HCT116 (cell line): Measurements from ENCODE around the gene KCNN4. TPM values are rescaled to one million over a fixed set of nuclear protein-coding genes. Genes with fewer than 3 reads are reported as not detected.

Experiments used
- ATAC-seq: fragments of 200-7000 bp; cut with Tn5 transposase; 2 replicates; pipeline ENCODE4 v1.9.1; 2020; ENCODE audit warnings: mild to moderate bottlenecking, moderate library complexity
- BruUV-seq: library from RNA; stranded (reverse); fragments of 400-500 nt; replicated peaks from 2 replicates; lab custom pipeline; 2021; lab: Mats Ljungman, UMichigan
- CTCF ChIA-PET: fragments of 300-600 bp; sonication (Branson Sonifier 250); formaldehyde crosslinking; loops from one replicate; lab custom pipeline; 2021; ENCODE audit warnings: antibody characterized with exemption; lab: Charles Lee
- POLR2A ChIA-PET: fragments of 300-600, 350-600 bp; sonication (Branson Sonifier 250); formaldehyde crosslinking; loops from one replicate; lab custom pipeline; 2021; ENCODE audit warnings: antibody characterized with exemption; lab: Charles Lee
- RAD21 ChIA-PET, 2 experiments: fragments of 300-600 bp; sonication (Branson Sonifier 250); formaldehyde crosslinking; loops; one replicate each; lab custom pipeline; 2023; ENCODE audit warnings: low total read pairs in 2 of 2; ENCODE audit not compliant: uncharacterized antibody in 2 of 2, unreplicated experiment in 2 of 2, low non-redundant PET in 1 of 2; lab: Charles Lee
- DNase-seq: peaks from one replicate; pipeline ENCODE4 v3.0.0-alpha.2; 2010; ENCODE audit warnings: low read depth, low spot score
- H2AFZ ChIP-seq: fragments of 200-600 bp; shearing (Covaris generic), sonication (generic); 2 replicates; pipeline ENCODE4 v1.6.1; 2017; ENCODE audit warnings: low read depth, mixed run types, mixed read lengths, antibody characterized with exemption, low read length; ENCODE audit not compliant: poor library complexity, severe bottlenecking
- H3K27ac ChIP-seq: 2 replicates; pipeline ENCODE4 v1.5.1; 2012; ENCODE audit warnings: low read depth, low read length
- H3K27me3 ChIP-seq: fragments of 200-600 bp; sonication (generic); 2 replicates; pipeline ENCODE4 v1.6.1; 2016; ENCODE audit warnings: mixed run types, low read length, mixed read lengths; ENCODE audit not compliant: insufficient read depth
- H3K36me3 ChIP-seq, 2 experiments: fragments of 200-500 bp in 1 of 2; fragments of 200-600 bp in 1 of 2; sonication (Bioruptor generic) in 1 of 2; sonication (generic) in 1 of 2; 2 replicates each; pipeline versions ENCODE4 v1.5.1 to v1.6.1; 2014 to 2016; ENCODE audit warnings: low read length in 2 of 2, inconsistent platforms in 1 of 2, mixed read lengths in 1 of 2, mixed run types in 1 of 2; ENCODE audit not compliant: insufficient read depth in 2 of 2, control insufficient read depth in 1 of 2
- H3K4me1 ChIP-seq, 2 experiments: fragments of 200-600 bp in 1 of 2; sonication (generic) in 1 of 2; 2 replicates each; pipeline versions ENCODE4 v1.5.1 to v1.6.1; 2012 to 2017; ENCODE audit warnings: low read length in 2 of 2, inconsistent platforms in 1 of 2, mild to moderate bottlenecking in 1 of 2, mixed read lengths in 1 of 2, mixed run types in 1 of 2, moderate library complexity in 1 of 2; ENCODE audit not compliant: insufficient read depth in 2 of 2, control insufficient read depth in 1 of 2
- H3K4me2 ChIP-seq: fragments of 200-600 bp; sonication (generic); 2 replicates; pipeline ENCODE4 v1.6.1; 2017; ENCODE audit warnings: mixed run types, low read length, mixed read lengths
- H3K4me3 ChIP-seq, 2 experiments: fragments of 200-600 bp in 1 of 2; sonication (generic) in 1 of 2; replicated peaks in 1 of 2; 2 replicates each; pipeline ENCODE4 v1.5.1; 2011 to 2016; ENCODE audit warnings: low read length in 2 of 2, control low read depth in 1 of 2, low read depth in 1 of 2, mild to moderate bottlenecking in 1 of 2, mixed read lengths in 1 of 2, mixed run types in 1 of 2
- H3K79me2 ChIP-seq: fragments of 200-600 bp; sonication (generic); 2 replicates; pipeline ENCODE4 v1.6.1; 2017; ENCODE audit warnings: mild to moderate bottlenecking, mixed run types, low read length, moderate library complexity, mixed read lengths; ENCODE audit not compliant: insufficient read depth
- H3K9ac ChIP-seq: fragments of 200-600 bp; sonication (generic); 2 replicates; pipeline ENCODE4 v1.6.1; 2016; ENCODE audit warnings: low read length, mixed read lengths
- H3K9me2 ChIP-seq: fragments of 200-600 bp; sonication (generic), shearing (Covaris generic); 2 replicates; pipeline ENCODE4 v1.6.1; 2017; ENCODE audit warnings: mixed run types, mild to moderate bottlenecking, moderate library complexity; ENCODE audit not compliant: insufficient read depth
- H3K9me3 ChIP-seq, 2 experiments: fragments of 200-500 bp in 1 of 2; fragments of 200-600 bp in 1 of 2; sonication (Bioruptor generic) in 1 of 2; sonication (generic) in 1 of 2; 2 replicates each; pipeline ENCODE4 v1.6.1; 2014 to 2017; ENCODE audit warnings: low read length in 2 of 2, mixed read lengths in 2 of 2, inconsistent platforms in 1 of 2, low read depth in 1 of 2, mild to moderate bottlenecking in 1 of 2, mixed run types in 1 of 2, moderate library complexity in 1 of 2; ENCODE audit not compliant: control insufficient read depth in 1 of 2, insufficient read depth in 1 of 2
- H4K20me1 ChIP-seq: fragments of 200-600 bp; sonication (generic), shearing (Covaris generic); 2 replicates; pipeline ENCODE4 v1.6.1; 2017; ENCODE audit warnings: mixed run types, mild to moderate bottlenecking, moderate library complexity; ENCODE audit not compliant: insufficient read depth
- ATF3 ChIP-seq: IDR thresholded peaks from 2 replicates; pipeline ENCODE4 v1.6.1; 2012
- CBX3 ChIP-seq: IDR thresholded peaks from 2 replicates; pipeline ENCODE4 v1.6.1; 2012; ENCODE audit warnings: low read depth
- CEBPB ChIP-seq: IDR thresholded peaks from 2 replicates; pipeline ENCODE4 v1.6.1; 2012; ENCODE audit warnings: low read depth
- CTCF ChIP-seq, 3 experiments: fragments of 200-600 bp in 1 of 3; sonication (generic) in 1 of 3; IDR thresholded peaks in 2 of 3; conservative IDR thresholded peaks in 1 of 3; 2 replicates each; pipeline ENCODE4 v1.5.1; 2012 to 2017; ENCODE audit warnings: low read depth in 2 of 3, low read length in 2 of 3, antibody characterized with exemption in 1 of 3, borderline replicate concordance in 1 of 3, control low read depth in 1 of 3, mild to moderate bottlenecking in 1 of 3, mixed read lengths in 1 of 3, mixed run types in 1 of 3, moderate library complexity in 1 of 3; ENCODE audit not compliant: insufficient read depth in 1 of 3
- EGR1 ChIP-seq: IDR thresholded peaks from 2 replicates; pipeline ENCODE4 v1.6.1; 2012; ENCODE audit warnings: low read depth
- ELF1 ChIP-seq: IDR thresholded peaks from 2 replicates; pipeline ENCODE4 v1.6.1; 2012; ENCODE audit warnings: low read depth, borderline replicate concordance
- EZH2 ChIP-seq: fragments of 200-600 bp; sonication (generic); IDR thresholded peaks from 2 replicates; pipeline ENCODE4 v1.6.1; 2017; ENCODE audit warnings: antibody characterized with exemption, mixed run types
- EZH2phosphoT487 ChIP-seq: fragments of 200-600 bp; IDR thresholded peaks from 2 replicates; pipeline ENCODE4 v1.6.1; 2018; ENCODE audit warnings: antibody characterized with exemption, borderline replicate concordance
- FOSL1 ChIP-seq: IDR thresholded peaks from 2 replicates; pipeline ENCODE4 v1.6.1; 2012; ENCODE audit warnings: low read depth
- JUND ChIP-seq: IDR thresholded peaks from 2 replicates; pipeline ENCODE4 v1.6.1; 2012
- POLR2AphosphoS5 ChIP-seq: IDR thresholded peaks from 2 replicates; pipeline ENCODE4 v1.6.1; 2011; ENCODE audit warnings: mild to moderate bottlenecking, low read depth, low read length, moderate library complexity
- REST ChIP-seq: IDR thresholded peaks from 2 replicates; pipeline ENCODE4 v1.6.1; 2012; ENCODE audit warnings: low read depth
- SP1 ChIP-seq: IDR thresholded peaks from 2 replicates; pipeline ENCODE4 v1.6.1; 2012; ENCODE audit warnings: low read depth
- SRF ChIP-seq: IDR thresholded peaks from 2 replicates; pipeline ENCODE4 v1.6.1; 2012; ENCODE audit warnings: low read depth
- ZBTB33 ChIP-seq: IDR thresholded peaks from 2 replicates; pipeline ENCODE4 v1.6.1; 2011; ENCODE audit warnings: mild to moderate bottlenecking, low read length, moderate library complexity; ENCODE audit not compliant: insufficient replicate concordance; ENCODE audit errors: extremely low read depth
- ZNF274 ChIP-seq: fragments of 200-500 bp; sonication (Bioruptor generic); IDR thresholded peaks from 2 replicates; pipeline ENCODE4 v1.6.1; 2014; ENCODE audit warnings: mild to moderate bottlenecking, low read depth, low read length, inconsistent platforms
- intact Hi-C: fragments of 100-400 bp; cut with micrococcal nuclease; formaldehyde crosslinking; loops from 2 replicates; pipeline ENCODE4 v1.10.0; 2022
- total RNA-seq: library from RNA; stranded (reverse); gene quantifications from one replicate; pipeline ENCODE4 v1.2.1, GENCODE V29; 2021; ENCODE audit not compliant: unreplicated experiment

Gene KCNN4
- total RNA-seq, 1 experiment from 2014 or later, result 72.9 TPM

GRCh38 chr19:43804432-43804831 lies 23.7 kb upstream of the KCNN4 start:
- H3K4me2 ChIP-seq, result no peak overlapping the region
- H4K20me1 ChIP-seq, result no peaks in the 10 kb centered on the region
- H3K9me2 ChIP-seq, result no peaks in the 10 kb centered on the region
- peaks cover 7 to 12% of the 10 kb centered on the region in 2 experiments for H3K4me1 ChIP-seq
- TF ChIP-seq SRF, result no peak
- TF ChIP-seq ATF3, result no peak
- TF ChIP-seq REST, result no peak
- no peak for TF ChIP-seq FOSL1
- TF ChIP-seq CTCF (IDR thresholded peaks at IDR 0.05 in 2 of 3, conservative IDR thresholded peaks at IDR 0.05 in 1 of 3; ENCODE audit: borderline replicate concordance in 1 of 3, insufficient read depth in 1 of 3, low read depth in 2 of 3, low read length in 2 of 3), result no peak
- TF ChIP-seq CEBPB, result no peak
- TF ChIP-seq ELF1, result no peak
- no peak for TF ChIP-seq EGR1
- no peak for TF ChIP-seq POLR2AphosphoS5
- no peak for TF ChIP-seq ZNF274
- TF ChIP-seq EZH2phosphoT487, result no peak
- TF ChIP-seq JUND, result no peak
- TF ChIP-seq EZH2, result no peak
- TF ChIP-seq ZBTB33, result no peak
- no peak for TF ChIP-seq SP1
- TF ChIP-seq CBX3, result no peak
- ChIA-PET RAD21 (no interaction called here), CTCF (no interaction called here), POLR2A (no interaction called here)
- no peaks in the 10 kb centered on the region for H3K9me3 ChIP-seq
- intact Hi-C loops, result no loop called here
- no peaks in the 10 kb centered on the region for H3K79me2 ChIP-seq
- no peak overlapping the region for H2AFZ ChIP-seq
- H3K27ac ChIP-seq, result no peak overlapping the region
- H3K36me3 ChIP-seq, result no peaks in the 10 kb centered on the region
- ATAC-seq, result no peak
- BruUV-seq, result no TSS peak
- DNase-seq, result no peak
- no peaks in the 10 kb centered on the region for H3K27me3 ChIP-seq
- H3K4me3 ChIP-seq, result no peak overlapping the region
- H3K9ac ChIP-seq, result no peak overlapping the region
